Measurements from ENCODE around the gene CDC14A. TPM values are rescaled to one million over a fixed set of nuclear protein-coding genes. Genes with fewer than 3 reads are reported as not detected.

The CDC14A gene
- total and polyA plus RNA-seq, 2 of the 8 experiments (the other 6 are each of a cell fraction or from before 2014, with no cell fraction given) = 3.2 to 8.9 TPM

DNA sequence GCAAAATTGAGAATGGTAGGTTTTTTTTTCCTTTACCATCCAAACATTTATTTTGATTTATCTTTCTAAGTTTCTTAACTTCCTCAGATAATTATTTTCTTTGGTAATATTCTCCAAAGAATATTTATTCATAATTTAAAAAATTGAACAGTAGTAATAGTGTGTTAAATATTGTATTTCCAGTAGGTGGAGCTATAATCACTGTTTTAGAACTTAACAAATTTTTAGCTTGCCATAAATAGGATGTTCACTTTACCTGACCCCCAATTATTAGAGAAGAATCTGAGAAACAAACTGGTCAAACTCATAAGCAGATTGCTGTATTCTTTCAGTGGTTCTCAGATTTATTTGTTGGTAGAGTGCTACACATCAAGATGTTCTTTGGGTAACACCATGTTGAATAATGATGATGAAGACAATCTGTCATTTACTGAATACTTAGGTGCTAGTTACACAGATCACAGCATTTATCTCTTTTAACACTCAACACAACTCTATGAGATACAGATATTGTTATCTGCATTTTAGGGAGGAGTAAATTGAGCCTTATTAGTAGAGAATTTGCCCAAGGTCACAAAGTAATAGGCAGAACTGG lies 103.3 kb downstream of the CDC14A start:
- Histone ChIP-seq H3K79me1 (ENCODE audit: low read depth, low read length) (no peaks in the 10 kb centered on the region), H2AK5ac (ENCODE audit: low read depth, low read length) (no peak overlapping the region), H4K91ac (replicated peaks; ENCODE audit: insufficient read length, low read length) (no peak overlapping the region), H3K23ac (ENCODE audit: insufficient read length) (no peak overlapping the region), H3K23me2 (ENCODE audit: low read depth, low read length) (no peaks in the 10 kb centered on the region), H3K27ac (ENCODE audit: low read depth, low read length) (no peak overlapping the region), H3K4me2 (ENCODE audit: insufficient read depth in 1 of 2, low read depth in 2 of 2, low read length in 2 of 2) (no peak overlapping the region), H2BK12ac (ENCODE audit: low read depth, low read length) (no peak overlapping the region), H3K56ac (replicated peaks; ENCODE audit: insufficient read length, low read depth, low read length) (no peak overlapping the region), H3K79me2 (ENCODE audit: control insufficient read depth in 1 of 2, insufficient read depth in 2 of 2, low read length in 2 of 2) (no peaks in the 10 kb centered on the region), H2AFZ (ENCODE audit: low read length) (no peak overlapping the region), H2BK20ac (ENCODE audit: low read length) (no peak overlapping the region), H2BK15ac (ENCODE audit: low read length) (no peak overlapping the region), H3K9me3 (ENCODE audit: insufficient read depth in 2 of 2, low read depth in 1 of 2, low read length in 1 of 2) (no peaks in the 10 kb centered on the region), H3K27me3 (replicated peaks in 1 of 4; ENCODE audit: control insufficient read depth in 3 of 4, extremely low read depth in 1 of 4, insufficient read depth in 3 of 4, low read length in 3 of 4) (no peaks in the 10 kb centered on the region), H3K4me1 (replicated peaks in 1 of 4; ENCODE audit: control insufficient read depth in 3 of 4, insufficient read depth in 4 of 4, low read length in 3 of 4) (0 out of 7 replicates have a peak, but pooled peaks cover 0 to 4% (median 0%) of the 10 kb centered on the region in 4 experiments), H3K4ac (replicated peaks; ENCODE audit: insufficient read length, low read depth, low read length) (no peak overlapping the region), H4K5ac (ENCODE audit: insufficient read length, low read depth, low read length) (no peak overlapping the region), H4K20me1 (replicated peaks in 1 of 2; ENCODE audit: control insufficient read depth in 1 of 2, insufficient read depth in 2 of 2, low read length in 2 of 2) (no peaks in the 10 kb centered on the region), H3K4me3 (ENCODE audit: extremely low read depth in 1 of 4, insufficient read depth in 2 of 4, low read depth in 3 of 4, low read length in 4 of 4) (no peak overlapping the region), H2BK5ac (ENCODE audit: low read depth, low read length) (no peak overlapping the region), H2BK120ac (replicated peaks; ENCODE audit: low read depth, low read length) (no peak overlapping the region), H4K8ac (ENCODE audit: extremely low read depth, insufficient read depth, low read length) (no peak overlapping the region), H3K14ac (ENCODE audit: insufficient read length) (no peak overlapping the region), H3K9ac (replicated peaks in 1 of 4; ENCODE audit: extremely low read depth in 1 of 4, low read depth in 3 of 4, low read length in 3 of 4) (no peak overlapping the region), H3K36me3 (ENCODE audit: control insufficient read depth in 2 of 4, insufficient read depth in 4 of 4, low read length in 3 of 4) (no peaks in the 10 kb centered on the region), H3K18ac (ENCODE audit: extremely low read depth, low read length) (no peak overlapping the region)
- ChIA-PET POLR2A (ENCODE audit: partially characterized antibody) (interaction anchor here (0.5 to 0.7 kb wide), 2 partner anchors 130 to 167 kb away, joined by 3 to 4 read pairs; no protein-coding TSS in a partner anchor), CTCF (ENCODE audit: partially characterized antibody) (interaction anchor here (0.6 to 3.2 kb wide), 39 partner anchors 8 to 678 kb away, joined by 3 to 18 read pairs (median 4); partner anchors contain the start of genes GPR88 and RTCA)
- FAIRE-seq (no peak), DNase-seq (ENCODE audit: low read depth in 1 of 2, low spot score in 2 of 2) (no peak)
- no peak for TF ChIP-seq SRF (IDR thresholded peaks at IDR 0.05; ENCODE audit: low read depth, low read length)
- no peak for TF ChIP-seq BACH1 (IDR thresholded peaks at IDR 0.05; ENCODE audit: low read length)
- TF ChIP-seq HDAC6 (IDR thresholded peaks at IDR 0.05; ENCODE audit: low read depth, low read length) = no peak
- TF ChIP-seq, protein P1, sequence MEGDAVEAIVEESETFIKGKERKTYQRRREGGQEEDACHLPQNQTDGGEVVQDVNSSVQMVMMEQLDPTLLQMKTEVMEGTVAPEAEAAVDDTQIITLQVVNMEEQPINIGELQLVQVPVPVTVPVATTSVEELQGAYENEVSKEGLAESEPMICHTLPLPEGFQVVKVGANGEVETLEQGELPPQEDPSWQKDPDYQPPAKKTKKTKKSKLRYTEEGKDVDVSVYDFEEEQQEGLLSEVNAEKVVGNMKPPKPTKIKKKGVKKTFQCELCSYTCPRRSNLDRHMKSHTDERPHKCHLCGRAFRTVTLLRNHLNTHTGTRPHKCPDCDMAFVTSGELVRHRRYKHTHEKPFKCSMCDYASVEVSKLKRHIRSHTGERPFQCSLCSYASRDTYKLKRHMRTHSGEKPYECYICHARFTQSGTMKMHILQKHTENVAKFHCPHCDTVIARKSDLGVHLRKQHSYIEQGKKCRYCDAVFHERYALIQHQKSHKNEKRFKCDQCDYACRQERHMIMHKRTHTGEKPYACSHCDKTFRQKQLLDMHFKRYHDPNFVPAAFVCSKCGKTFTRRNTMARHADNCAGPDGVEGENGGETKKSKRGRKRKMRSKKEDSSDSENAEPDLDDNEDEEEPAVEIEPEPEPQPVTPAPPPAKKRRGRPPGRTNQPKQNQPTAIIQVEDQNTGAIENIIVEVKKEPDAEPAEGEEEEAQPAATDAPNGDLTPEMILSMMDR (IDR thresholded peaks at IDR 0.05; ENCODE audit: control extremely low read depth in 1 of 3, insufficient read depth in 1 of 3, low read depth in 1 of 3, low read length in 3 of 3) = no peak
- TF ChIP-seq KDM5A (IDR thresholded peaks at IDR 0.05; ENCODE audit: low read length) = no peak
- TF ChIP-seq, protein P2, sequence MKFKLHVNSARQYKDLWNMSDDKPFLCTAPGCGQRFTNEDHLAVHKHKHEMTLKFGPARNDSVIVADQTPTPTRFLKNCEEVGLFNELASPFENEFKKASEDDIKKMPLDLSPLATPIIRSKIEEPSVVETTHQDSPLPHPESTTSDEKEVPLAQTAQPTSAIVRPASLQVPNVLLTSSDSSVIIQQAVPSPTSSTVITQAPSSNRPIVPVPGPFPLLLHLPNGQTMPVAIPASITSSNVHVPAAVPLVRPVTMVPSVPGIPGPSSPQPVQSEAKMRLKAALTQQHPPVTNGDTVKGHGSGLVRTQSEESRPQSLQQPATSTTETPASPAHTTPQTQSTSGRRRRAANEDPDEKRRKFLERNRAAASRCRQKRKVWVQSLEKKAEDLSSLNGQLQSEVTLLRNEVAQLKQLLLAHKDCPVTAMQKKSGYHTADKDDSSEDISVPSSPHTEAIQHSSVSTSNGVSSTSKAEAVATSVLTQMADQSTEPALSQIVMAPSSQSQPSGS (IDR thresholded peaks at IDR 0.05; ENCODE audit: low read length) = no peak
- TF ChIP-seq, protein P3, sequence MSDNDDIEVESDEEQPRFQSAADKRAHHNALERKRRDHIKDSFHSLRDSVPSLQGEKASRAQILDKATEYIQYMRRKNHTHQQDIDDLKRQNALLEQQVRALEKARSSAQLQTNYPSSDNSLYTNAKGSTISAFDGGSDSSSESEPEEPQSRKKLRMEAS (IDR thresholded peaks at IDR 0.05) = no peak
- TF ChIP-seq RNF2 (IDR thresholded peaks at IDR 0.05; ENCODE audit: borderline replicate concordance, low read depth, low read length, missing control alignments, poor library complexity, severe bottlenecking) = no peak
- no peak for TF ChIP-seq SP1 (IDR thresholded peaks at IDR 0.05; ENCODE audit: low read depth, low read length)

All from H1 (cell line).